NCI-H2107 (cell line): ENCODE results near the gene BACH2.
A peak's percentile ranks its signal among the peaks of the same experiment; 100 is the strongest.
"Not testable (repeated sequence)": the region's sequence is repeated elsewhere in the genome, so short reads cannot be mapped to it uniquely, and the experiment has no call there.

Source experiments
- DNase-seq: peaks from one replicate; lab custom pipeline; 2025; lab: John Stamatoyannopoulos, UW

BACH2 gene

GRCh38 chr6:90212274-90212673 lies 84.4 kb downstream of the BACH2 start:
- DNase-seq, result no peak

- DNase-seq, result no peak
Observed at GRCh38 chr6:90209527-90209926, 87.1 kb downstream of the BACH2 start.

- not testable (repeated sequence) for DNase-seq
Observed at GRCh38 chr6:90208690-90209089, 88.0 kb downstream of the BACH2 start.

- DNase-seq, result no peak
Observed at GRCh38 chr6:90204327-90205056, 92.2 kb downstream of the BACH2 start.

- DNase-seq, result no peak
Observed at GRCh38 chr6:90203672-90204071, 93.0 kb downstream of the BACH2 start.

- DNase-seq, result no peak
Observed at GRCh38 chr6:90202156-90202555, 94.5 kb downstream of the BACH2 start.

- DNase-seq, result no peak
Observed at GRCh38 chr6:90199900-90200299, 96.7 kb downstream of the BACH2 start.

GRCh38 chr6:90198758-90199425 lies 97.8 kb downstream of the BACH2 start:
- DNase-seq, result no peak

GRCh38 chr6:90197854-90198496 lies 98.7 kb downstream of the BACH2 start:
- DNase-seq, result no peak

- no peak for DNase-seq
Observed at GRCh38 chr6:90195094-90195829, 101.4 kb downstream of the BACH2 start.

- no peak for DNase-seq
Observed at GRCh38 chr6:90194371-90194841, 102.2 kb downstream of the BACH2 start.

- DNase-seq, result no peak
Observed at GRCh38 chr6:90193359-90193758, 103.3 kb downstream of the BACH2 start.

GRCh38 chr6:90192857-90193256 lies 103.8 kb downstream of the BACH2 start:
- DNase-seq, result no peak

- no peak for DNase-seq
Observed at GRCh38 chr6:90190752-90191395, 105.8 kb downstream of the BACH2 start.

- no peak for DNase-seq
Observed at GRCh38 chr6:90190131-90190530, 106.5 kb downstream of the BACH2 start.

GRCh38 chr6:90187437-90188121 lies 109.1 kb downstream of the BACH2 start:
- DNase-seq, result no peak

- no peak for DNase-seq
Observed at GRCh38 chr6:90186637-90187371, 109.8 kb downstream of the BACH2 start.

GRCh38 chr6:90186026-90186425 lies 110.6 kb downstream of the BACH2 start:
- no peak for DNase-seq

GRCh38 chr6:90184334-90185298 lies 112.0 kb downstream of the BACH2 start:
- DNase-seq, result peak; percentile 36
